ENCODE results near the gene HS1BP3. TPM values are rescaled to one million over a fixed set of nuclear protein-coding genes. Genes with fewer than 3 reads are reported as not detected.

Gene HS1BP3
- total RNA-seq, 1 donor from 2014 or later, result 10.0 TPM

DNA sequence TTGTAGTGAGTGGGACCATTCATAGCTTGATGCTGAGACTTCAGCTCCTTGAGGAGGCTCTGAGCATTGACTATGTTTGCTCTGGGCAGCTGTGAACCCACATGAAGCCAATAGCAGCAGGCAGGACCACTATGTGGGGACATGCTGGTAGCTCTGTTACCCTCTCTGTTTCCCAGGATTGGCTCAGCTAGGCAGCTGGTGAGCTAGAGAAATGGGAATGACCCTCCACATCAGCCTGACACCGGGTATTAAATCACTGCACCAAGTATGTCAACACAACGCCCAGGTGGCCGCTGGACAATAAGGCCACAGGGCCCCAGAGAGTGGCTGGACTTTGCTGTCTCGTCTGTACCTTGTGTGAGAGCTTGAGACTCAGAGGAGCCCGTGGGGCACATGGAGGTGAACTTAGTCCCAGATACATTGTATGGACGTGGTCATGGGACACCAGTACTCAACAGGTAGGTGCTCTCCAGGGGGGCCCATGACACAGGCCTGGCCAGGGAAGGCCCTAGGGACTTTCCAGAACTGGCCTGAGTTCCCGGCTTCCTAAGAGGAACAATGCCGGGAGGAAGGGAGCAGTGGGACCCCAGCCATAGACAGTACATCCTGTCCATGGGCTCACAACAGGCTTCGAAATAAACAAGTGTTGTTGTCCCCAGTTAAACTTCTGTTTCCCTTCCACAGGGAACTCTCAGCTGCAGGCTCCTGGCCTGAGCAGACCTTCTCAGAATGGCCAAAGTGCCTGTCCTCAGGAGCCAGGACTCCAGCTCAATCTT lies 35.2 kb downstream of the HS1BP3 start:
- Mint-ChIP-seq H3K4me1 (peaks cover 71% of the 10 kb centered on the region), H3K4me3 (no peak overlapping the region), H3K27ac (peak overlapping the region; percentile 37), H3K9me3 (no peaks in the 10 kb centered on the region), H3K27me3 (ENCODE audit: insufficient read depth, low read depth) (peaks cover 3% of the 10 kb centered on the region), H3K36me3 (peaks cover 7% of the 10 kb centered on the region)
- Histone ChIP-seq H3F3A (ENCODE audit: low read depth) (peaks cover 17% of the 10 kb centered on the region), H3K4me2 (no peak overlapping the region), H3K36me3 (no peaks in the 10 kb centered on the region), H3K4me3 (no peak overlapping the region), H3K4me1 (peaks cover 37% of the 10 kb centered on the region), H3K79me2 (ENCODE audit: low read depth) (no peaks in the 10 kb centered on the region), H2AFZ (replicated peaks) (no peak overlapping the region), H4K20me1 (ENCODE audit: low read depth) (peaks cover 11% of the 10 kb centered on the region), H3K9ac (no peak overlapping the region), H3K9me3 (ENCODE audit: low read depth) (no peaks in the 10 kb centered on the region), H3K27me3 (peaks cover 14% of the 10 kb centered on the region), H3K27ac (no peak overlapping the region)
- DNase-seq (ENCODE audit: low spot score), result no peak
- TF ChIP-seq EZH2phosphoT487 (IDR thresholded peaks at IDR 0.05), result no peak
- TF ChIP-seq EZH2 (IDR thresholded peaks at IDR 0.05), result no peak
- TF ChIP-seq, protein P1, sequence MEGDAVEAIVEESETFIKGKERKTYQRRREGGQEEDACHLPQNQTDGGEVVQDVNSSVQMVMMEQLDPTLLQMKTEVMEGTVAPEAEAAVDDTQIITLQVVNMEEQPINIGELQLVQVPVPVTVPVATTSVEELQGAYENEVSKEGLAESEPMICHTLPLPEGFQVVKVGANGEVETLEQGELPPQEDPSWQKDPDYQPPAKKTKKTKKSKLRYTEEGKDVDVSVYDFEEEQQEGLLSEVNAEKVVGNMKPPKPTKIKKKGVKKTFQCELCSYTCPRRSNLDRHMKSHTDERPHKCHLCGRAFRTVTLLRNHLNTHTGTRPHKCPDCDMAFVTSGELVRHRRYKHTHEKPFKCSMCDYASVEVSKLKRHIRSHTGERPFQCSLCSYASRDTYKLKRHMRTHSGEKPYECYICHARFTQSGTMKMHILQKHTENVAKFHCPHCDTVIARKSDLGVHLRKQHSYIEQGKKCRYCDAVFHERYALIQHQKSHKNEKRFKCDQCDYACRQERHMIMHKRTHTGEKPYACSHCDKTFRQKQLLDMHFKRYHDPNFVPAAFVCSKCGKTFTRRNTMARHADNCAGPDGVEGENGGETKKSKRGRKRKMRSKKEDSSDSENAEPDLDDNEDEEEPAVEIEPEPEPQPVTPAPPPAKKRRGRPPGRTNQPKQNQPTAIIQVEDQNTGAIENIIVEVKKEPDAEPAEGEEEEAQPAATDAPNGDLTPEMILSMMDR (IDR thresholded peaks at IDR 0.05), result no peak

DNA sequence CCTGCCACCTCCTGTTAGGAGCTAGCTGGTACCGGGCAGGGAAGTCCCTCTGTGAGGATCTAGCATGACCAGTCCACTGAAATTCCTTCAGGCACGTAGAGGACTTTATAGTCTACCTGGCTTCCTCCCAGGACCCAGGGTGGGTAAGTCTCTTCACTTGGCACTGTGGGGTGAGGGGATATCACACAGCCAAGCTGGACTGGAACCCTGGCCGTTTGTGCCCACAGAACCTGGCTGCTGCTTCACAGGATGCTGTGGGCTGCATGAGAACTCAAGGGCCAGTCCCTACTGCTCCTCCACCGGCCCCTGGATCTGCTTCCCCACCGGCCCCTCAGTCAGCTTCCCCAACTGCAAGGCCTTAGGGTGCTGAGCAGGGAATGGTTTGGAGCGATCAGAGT lies 35.8 kb downstream of the HS1BP3 start:
- H3K9me3 ChIP-seq (ENCODE audit: low read depth), result no peaks in the 10 kb centered on the region
- H3K27ac ChIP-seq, result no peak overlapping the region

DNA sequence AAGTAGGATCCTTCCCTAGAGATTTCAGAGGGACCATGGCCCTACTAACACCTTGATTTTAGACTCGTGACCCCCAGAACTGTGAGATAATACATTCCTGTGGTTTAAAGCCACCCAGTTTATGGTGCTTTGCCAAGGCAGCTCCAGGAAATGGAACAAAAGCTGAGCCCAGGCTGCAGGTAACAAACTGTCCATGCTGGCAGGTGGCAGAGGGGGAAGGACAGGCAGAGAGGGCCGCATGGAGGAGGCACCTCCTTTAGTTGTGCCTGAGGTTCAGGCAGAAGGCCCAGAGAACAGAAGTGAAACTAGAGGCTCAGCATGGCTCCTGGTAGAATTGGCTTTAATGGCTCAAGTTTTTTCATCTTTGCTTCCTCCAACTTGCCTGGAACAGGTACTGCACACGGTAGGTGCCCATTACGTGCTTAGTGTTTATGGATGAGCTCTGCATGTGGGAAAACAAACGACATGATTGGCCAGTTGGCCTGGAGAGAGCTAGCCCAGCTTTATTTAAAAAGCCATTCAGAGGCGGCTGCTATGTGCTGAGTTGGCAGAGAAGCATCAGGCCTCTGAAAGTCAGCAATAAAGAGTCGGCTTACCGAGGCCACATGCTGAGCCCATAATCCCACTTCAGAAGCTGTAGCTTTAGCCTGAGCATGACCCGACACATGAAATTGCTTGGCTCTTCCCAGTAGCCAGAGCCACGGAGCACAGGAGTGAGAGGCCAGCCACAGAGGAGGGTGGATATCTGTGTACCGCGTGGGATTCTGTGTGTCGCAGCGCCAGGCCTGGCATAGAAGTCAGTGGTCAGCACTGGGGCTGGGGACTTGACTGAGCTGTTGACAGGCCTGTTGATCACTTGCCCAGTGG lies 36.5 kb downstream of the HS1BP3 start:
- Histone ChIP-seq H3K9me3 (ENCODE audit: low read depth) (no peaks in the 10 kb centered on the region), H3F3A (ENCODE audit: low read depth) (peaks cover 17% of the 10 kb centered on the region), H3K27me3 (peaks cover 14% of the 10 kb centered on the region), H3K27ac (no peak overlapping the region), H3K36me3 (no peaks in the 10 kb centered on the region), H3K79me2 (ENCODE audit: low read depth) (no peaks in the 10 kb centered on the region), H3K9ac (no peak overlapping the region), H2AFZ (replicated peaks) (no peak overlapping the region), H4K20me1 (ENCODE audit: low read depth) (peaks cover 11% of the 10 kb centered on the region), H3K4me3 (no peak overlapping the region), H3K4me2 (peak overlapping the region; percentile 39), H3K4me1 (peaks cover 37% of the 10 kb centered on the region)
- peaks cover 3% of the 10 kb centered on the region for H3K27me3 Mint-ChIP-seq (ENCODE audit: insufficient read depth, low read depth)
- H3K36me3 Mint-ChIP-seq, result peaks cover under 1% of the 10 kb centered on the region
- H3K27ac Mint-ChIP-seq, result peak overlapping the region; percentile 98
- H3K4me3 Mint-ChIP-seq, result peak overlapping the region; percentile 44
- peak; percentile 83 for DNase-seq (ENCODE audit: low spot score)
- H3K4me1 Mint-ChIP-seq, result peaks cover 70% of the 10 kb centered on the region
- H3K9me3 Mint-ChIP-seq, result no peaks in the 10 kb centered on the region
- TF ChIP-seq EZH2phosphoT487 (IDR thresholded peaks at IDR 0.05), result no peak
- TF ChIP-seq EZH2 (IDR thresholded peaks at IDR 0.05), result no peak
- TF ChIP-seq, protein P1 (IDR thresholded peaks at IDR 0.05), result no peak

More for the DNA sequence above, 35.8 kb downstream of the HS1BP3 start:
- peaks cover 14% of the 10 kb centered on the region for H3K27me3 ChIP-seq
- peaks cover 17% of the 10 kb centered on the region for H3F3A ChIP-seq (ENCODE audit: low read depth)
- H3K4me3 Mint-ChIP-seq, result peak overlapping the region; percentile 44
- peaks cover 71% of the 10 kb centered on the region for H3K4me1 Mint-ChIP-seq
- H3K9me3 Mint-ChIP-seq, result no peaks in the 10 kb centered on the region
- H3K4me3 ChIP-seq, result no peak overlapping the region
- DNase-seq (ENCODE audit: low spot score), result no peak
- peaks cover 11% of the 10 kb centered on the region for H4K20me1 ChIP-seq (ENCODE audit: low read depth)
- H3K79me2 ChIP-seq (ENCODE audit: low read depth), result no peaks in the 10 kb centered on the region
- H3K4me1 ChIP-seq, result peaks cover 37% of the 10 kb centered on the region
- TF ChIP-seq, protein P1 (IDR thresholded peaks at IDR 0.05), result no peak
- TF ChIP-seq EZH2 (IDR thresholded peaks at IDR 0.05), result no peak
- TF ChIP-seq EZH2phosphoT487 (IDR thresholded peaks at IDR 0.05), result no peak
- H3K27ac Mint-ChIP-seq, result peak overlapping the region; percentile 98
- no peak overlapping the region for H2AFZ ChIP-seq (replicated peaks)
- peaks cover 3% of the 10 kb centered on the region for H3K36me3 Mint-ChIP-seq
- H3K27me3 Mint-ChIP-seq (ENCODE audit: insufficient read depth, low read depth), result peaks cover 3% of the 10 kb centered on the region
- H3K4me2 ChIP-seq, result peak overlapping the region; percentile 39
- no peak overlapping the region for H3K9ac ChIP-seq
- no peaks in the 10 kb centered on the region for H3K36me3 ChIP-seq

Measured in neural progenitor cell (in vitro differentiated cells).